ENCODE measurements around the gene NPIPB6.

Gene NPIPB6

DNA sequence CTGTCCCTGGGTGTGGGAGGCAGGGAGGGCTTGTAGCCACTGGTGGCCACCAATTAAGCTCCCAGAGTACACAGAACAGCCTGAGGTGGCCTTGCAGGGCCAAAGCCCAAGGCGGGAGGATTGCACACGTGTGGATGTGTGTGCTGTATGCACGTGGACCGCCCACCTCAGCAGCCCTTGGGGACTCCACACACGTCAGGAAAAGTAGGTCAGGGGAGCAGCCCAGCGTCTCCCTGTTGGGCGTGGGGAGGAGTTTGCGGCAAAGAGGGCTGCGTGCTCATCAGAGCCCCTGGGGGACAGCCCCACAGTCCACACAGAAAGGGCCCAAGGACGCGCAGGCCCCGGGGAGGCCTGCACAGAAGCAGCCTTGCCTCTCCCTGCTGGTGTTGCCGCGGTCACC lies 51.4 kb downstream of the NPIPB6 start:
- TF ChIP-seq, protein P1, sequence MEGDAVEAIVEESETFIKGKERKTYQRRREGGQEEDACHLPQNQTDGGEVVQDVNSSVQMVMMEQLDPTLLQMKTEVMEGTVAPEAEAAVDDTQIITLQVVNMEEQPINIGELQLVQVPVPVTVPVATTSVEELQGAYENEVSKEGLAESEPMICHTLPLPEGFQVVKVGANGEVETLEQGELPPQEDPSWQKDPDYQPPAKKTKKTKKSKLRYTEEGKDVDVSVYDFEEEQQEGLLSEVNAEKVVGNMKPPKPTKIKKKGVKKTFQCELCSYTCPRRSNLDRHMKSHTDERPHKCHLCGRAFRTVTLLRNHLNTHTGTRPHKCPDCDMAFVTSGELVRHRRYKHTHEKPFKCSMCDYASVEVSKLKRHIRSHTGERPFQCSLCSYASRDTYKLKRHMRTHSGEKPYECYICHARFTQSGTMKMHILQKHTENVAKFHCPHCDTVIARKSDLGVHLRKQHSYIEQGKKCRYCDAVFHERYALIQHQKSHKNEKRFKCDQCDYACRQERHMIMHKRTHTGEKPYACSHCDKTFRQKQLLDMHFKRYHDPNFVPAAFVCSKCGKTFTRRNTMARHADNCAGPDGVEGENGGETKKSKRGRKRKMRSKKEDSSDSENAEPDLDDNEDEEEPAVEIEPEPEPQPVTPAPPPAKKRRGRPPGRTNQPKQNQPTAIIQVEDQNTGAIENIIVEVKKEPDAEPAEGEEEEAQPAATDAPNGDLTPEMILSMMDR (IDR thresholded peaks at IDR 0.05; ENCODE audit: low read depth, low read length, missing control alignments): no peak

DNA sequence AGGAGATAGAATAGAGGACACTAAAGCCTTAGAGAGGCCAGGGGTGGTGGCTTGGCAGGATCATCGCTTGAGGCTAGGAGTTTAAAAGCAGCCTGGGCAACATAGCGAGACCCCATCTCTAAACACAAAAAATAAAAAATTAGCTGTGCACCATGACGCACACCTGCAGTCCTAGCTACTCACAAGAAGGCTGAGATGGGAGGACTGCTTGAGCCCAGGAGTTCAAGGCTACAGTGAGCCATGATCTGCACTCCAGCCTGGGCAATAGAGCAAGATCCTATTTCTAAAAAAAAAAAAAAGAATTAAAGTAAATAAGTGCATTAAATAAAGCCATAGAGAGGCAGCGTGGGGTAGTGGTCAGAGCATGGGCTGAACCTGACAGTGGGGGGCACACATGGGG lies 51.9 kb downstream of the NPIPB6 start:
- H3K4me3 ChIP-seq (replicated peaks; ENCODE audit: low read depth, low read length): no peak overlapping the region
- DNase-seq (ENCODE audit: extremely low read depth, low read depth): no peak
- TF ChIP-seq, protein P1 (IDR thresholded peaks at IDR 0.05; ENCODE audit: low read depth, low read length, missing control alignments): no peak

More for the DNA sequence above, 51.4 kb downstream of the NPIPB6 start:
- no peak for DNase-seq (ENCODE audit: extremely low read depth, low read depth)
- no peak overlapping the region for H3K4me3 ChIP-seq (replicated peaks; ENCODE audit: low read depth, low read length)

DNA sequence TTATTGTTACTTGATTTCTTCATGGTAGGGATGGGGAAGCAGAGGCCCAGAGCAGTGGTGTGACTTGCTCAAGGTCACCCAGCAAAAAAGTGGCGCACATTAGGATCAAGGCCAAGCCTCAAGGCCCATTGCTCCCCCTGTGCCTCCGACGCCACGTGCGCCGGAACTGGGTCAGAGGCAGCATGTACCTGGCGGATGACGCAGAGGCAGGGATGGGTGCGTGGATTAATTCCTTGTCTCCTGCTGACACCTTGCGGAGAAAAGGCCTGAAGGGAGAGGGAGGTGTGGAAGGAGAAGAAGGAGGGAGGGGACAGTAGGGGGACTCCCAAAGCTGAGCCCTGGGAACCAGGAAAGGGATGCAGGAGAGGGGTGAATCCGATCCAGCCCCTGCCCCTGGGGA lies 52.5 kb downstream of the NPIPB6 start:
- H3K4me3 ChIP-seq (replicated peaks; ENCODE audit: low read depth, low read length): no peak overlapping the region
- TF ChIP-seq, protein P1 (IDR thresholded peaks at IDR 0.05; ENCODE audit: low read depth, low read length, missing control alignments): no peak
- no peak for DNase-seq (ENCODE audit: extremely low read depth, low read depth)

DNA sequence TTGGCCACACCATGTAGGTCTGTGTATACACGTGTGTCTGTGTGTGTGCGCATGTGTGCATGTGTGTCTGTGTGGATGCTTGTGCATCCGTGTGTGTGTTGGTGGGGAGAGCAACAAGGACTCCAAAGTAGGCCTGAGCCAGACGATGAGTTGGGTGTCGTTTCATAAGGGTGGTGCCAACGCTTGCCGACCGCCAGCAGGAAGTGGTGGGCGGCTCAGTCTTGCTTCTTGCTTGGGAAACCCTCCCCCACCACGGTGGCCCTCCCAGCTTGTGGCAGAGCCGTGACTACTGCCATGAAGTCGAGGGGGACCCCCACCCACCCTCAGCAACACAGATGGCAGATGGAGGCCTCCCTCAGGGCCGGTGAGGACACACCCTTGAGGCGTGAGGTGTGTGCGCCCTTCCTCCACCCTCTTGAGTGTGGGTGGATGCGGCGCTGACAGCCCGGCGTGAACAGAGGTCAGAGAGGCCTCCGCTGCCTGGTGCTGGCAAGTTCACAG lies 53.4 kb downstream of the NPIPB6 start:
- DNase-seq (ENCODE audit: extremely low read depth, low read depth): no peak
- H3K4me3 ChIP-seq (replicated peaks; ENCODE audit: low read depth, low read length): no peak overlapping the region
- TF ChIP-seq, protein P1 (IDR thresholded peaks at IDR 0.05; ENCODE audit: low read depth, low read length, missing control alignments): no peak

DNA sequence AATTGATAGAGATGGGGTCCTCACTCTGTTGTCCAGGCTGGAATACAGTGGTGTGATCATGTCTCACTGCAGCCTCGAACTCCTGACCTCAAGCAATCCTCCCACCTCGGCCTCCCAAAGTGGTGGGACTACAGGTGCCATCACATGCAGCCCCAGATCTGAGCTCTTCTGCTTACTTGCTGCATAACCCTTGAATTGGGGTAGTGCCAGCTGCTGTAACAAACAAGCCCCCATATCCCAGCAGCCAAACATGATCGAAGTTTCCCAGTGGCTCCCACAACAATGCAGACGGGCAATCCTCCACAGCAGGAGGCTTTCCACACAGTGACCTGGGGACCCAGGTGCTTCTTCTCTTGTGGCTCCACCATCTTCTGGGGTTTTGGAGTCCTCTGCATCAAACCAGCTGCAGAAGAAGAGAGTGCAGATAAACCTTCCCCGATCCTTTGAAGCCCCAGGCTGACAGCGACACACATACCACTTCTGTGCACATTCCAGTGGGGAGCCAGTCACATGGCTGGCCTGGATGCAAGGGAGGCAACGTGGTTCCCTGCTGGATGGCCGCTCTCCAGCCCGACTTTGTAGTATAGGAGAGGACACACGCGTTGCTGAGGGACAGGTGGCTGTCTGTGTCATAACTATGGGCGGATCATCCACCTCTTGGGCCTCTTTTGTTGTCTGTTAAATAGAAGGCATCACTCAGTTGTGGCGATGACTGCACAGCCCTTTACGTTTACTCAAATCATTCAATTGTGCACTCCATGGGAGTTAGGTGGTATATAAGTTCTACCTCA lies 54.3 kb downstream of the NPIPB6 start:
- no peak overlapping the region for H3K4me3 ChIP-seq (replicated peaks; ENCODE audit: low read depth, low read length)
- TF ChIP-seq, protein P1 (IDR thresholded peaks at IDR 0.05; ENCODE audit: low read depth, low read length, missing control alignments): no peak
- DNase-seq (ENCODE audit: extremely low read depth, low read depth): no peak

DNA sequence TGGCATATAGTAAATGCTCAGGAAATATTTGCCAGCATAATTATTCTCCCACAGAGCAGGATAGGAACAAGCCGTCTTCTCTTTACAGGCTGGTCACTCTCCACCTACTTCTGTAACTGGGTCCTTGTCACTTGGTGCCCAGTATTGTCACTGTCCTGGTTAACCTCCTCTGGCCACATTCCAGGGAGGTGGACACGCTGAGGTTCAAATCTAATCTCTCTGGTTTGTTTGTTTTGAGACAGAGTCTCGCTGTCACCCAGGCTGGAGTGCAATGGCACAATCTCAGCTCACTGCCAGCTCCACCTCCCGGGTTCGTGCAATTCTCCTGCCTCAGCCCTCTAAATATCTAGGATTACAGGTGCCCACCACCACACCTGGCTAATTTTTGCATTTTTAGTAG lies 55.4 kb downstream of the NPIPB6 start:
- no peak overlapping the region for H3K4me3 ChIP-seq (replicated peaks; ENCODE audit: low read depth, low read length)
- TF ChIP-seq, protein P1 (IDR thresholded peaks at IDR 0.05; ENCODE audit: low read depth, low read length, missing control alignments): no peak
- DNase-seq (ENCODE audit: extremely low read depth, low read depth): no peak
